SU-DHL-6 (cell line): Measurements from ENCODE around the gene COL1A2.

Experiments
- H2AFZ ChIP-seq: fragments of 200-600 bp; sonication (generic); 2 replicates; pipeline ENCODE4 v1.6.1; 2014; ENCODE audit warnings: low read depth, mild to moderate bottlenecking, moderate library complexity, mixed read lengths, antibody characterized with exemption, low read length; ENCODE audit not compliant: severe bottlenecking
- H3F3A ChIP-seq: fragments of 200-600 bp; shearing (Covaris generic); 2 replicates; pipeline ENCODE4 v1.6.0; 2016; ENCODE audit warnings: antibody characterized with exemption, mild to moderate bottlenecking; ENCODE audit not compliant: insufficient read depth
- H3K27ac ChIP-seq: fragments of 200-600 bp; sonication (generic); 2 replicates; pipeline ENCODE4 v1.5.1; 2016; ENCODE audit warnings: low read depth, mild to moderate bottlenecking, low read length, moderate library complexity, mixed read lengths
- H3K27me3 ChIP-seq: fragments of 200-600 bp; sonication (generic), shearing (Covaris generic); 2 replicates; pipeline ENCODE4 v1.6.0; 2014; ENCODE audit warnings: mild to moderate bottlenecking, low read length
- H3K36me3 ChIP-seq: fragments of 200-600 bp; sonication (generic); 2 replicates; pipeline ENCODE4 v1.6.1; 2014; ENCODE audit warnings: mild to moderate bottlenecking, low read length, mixed read lengths
- H3K4me2 ChIP-seq: fragments of 300-600, 200-600 bp; shearing (Covaris generic), sonication (generic); 2 replicates; pipeline ENCODE4 v1.6.0; 2014; ENCODE audit warnings: low read length, low read depth, mild to moderate bottlenecking; ENCODE audit not compliant: poor library complexity, severe bottlenecking
- H3K4me3 ChIP-seq: fragments of 200-600 bp; sonication (generic); 2 replicates; pipeline ENCODE4 v1.5.1; 2014; ENCODE audit warnings: antibody characterized with exemption, low read length, mild to moderate bottlenecking, mixed read lengths; ENCODE audit not compliant: insufficient read depth, poor library complexity, severe bottlenecking
- H3K79me2 ChIP-seq: fragments of 200-600 bp; sonication (generic); 2 replicates; pipeline ENCODE4 v1.6.1; 2014; ENCODE audit warnings: mild to moderate bottlenecking, low read length, moderate library complexity; ENCODE audit not compliant: insufficient read depth
- H3K9ac ChIP-seq: fragments of 200-600 bp; sonication (generic); 2 replicates; pipeline ENCODE4 v1.7.0; 2014; ENCODE audit warnings: mild to moderate bottlenecking, low read length
- H3K9me2 ChIP-seq: fragments of 200-600 bp; sonication (generic); replicated peaks from 2 replicates; pipeline ENCODE4 v1.6.1; 2014; ENCODE audit warnings: low read length; ENCODE audit not compliant: insufficient read depth
- H3K9me3 ChIP-seq: fragments of 200-600 bp; sonication (generic); 2 replicates; pipeline ENCODE4 v1.6.1; 2014; ENCODE audit warnings: low read length, mixed read lengths; ENCODE audit not compliant: insufficient read depth
- H4K20me1 ChIP-seq: fragments of 200-600 bp; sonication (generic); 2 replicates; pipeline ENCODE4 v1.6.1; 2014; ENCODE audit warnings: low read depth, mild to moderate bottlenecking, antibody characterized with exemption, low read length, moderate library complexity, mixed read lengths
- CTCF ChIP-seq: fragments of 200-600 bp; sonication (generic); IDR thresholded peaks from one replicate; pipeline ENCODE4 v1.5.1; 2017; ENCODE audit warnings: antibody characterized with exemption, mild to moderate bottlenecking, low read length, moderate library complexity; ENCODE audit not compliant: insufficient read depth, poor library complexity, severe bottlenecking
- EZH2phosphoT487 ChIP-seq: fragments of 200-600 bp; sonication (generic), shearing (Covaris generic); conservative IDR thresholded peaks from 2 replicates; pipeline ENCODE4 v1.6.1; 2018; ENCODE audit warnings: mild to moderate bottlenecking, antibody characterized with exemption, low read length, moderate library complexity, mixed read lengths

Gene COL1A2

GRCh38 chr7:94477878-94478277, 83.2 kb downstream of the COL1A2 start:
- Histone ChIP-seq H3F3A (no peaks in the 10 kb centered on the region), H4K20me1 (no peaks in the 10 kb centered on the region), H2AFZ (no peak overlapping the region), H3K9me2 (no peaks in the 10 kb centered on the region), H3K79me2 (no peaks in the 10 kb centered on the region), H3K36me3 (no peaks in the 10 kb centered on the region), H3K9ac (no peak overlapping the region), H3K4me2 (no peak overlapping the region), H3K9me3 (no peaks in the 10 kb centered on the region), H3K27ac (no peak overlapping the region), H3K4me3 (no peak overlapping the region), H3K27me3 (no peaks in the 10 kb centered on the region)
- TF ChIP-seq CTCF (no peak), EZH2phosphoT487 (no peak)

- Histone ChIP-seq H3K9ac (no peak overlapping the region), H3K4me2 (no peak overlapping the region), H3K79me2 (no peaks in the 10 kb centered on the region), H3F3A (no peaks in the 10 kb centered on the region), H3K27me3 (no peaks in the 10 kb centered on the region), H2AFZ (no peak overlapping the region), H3K27ac (no peak overlapping the region), H3K9me3 (no peaks in the 10 kb centered on the region), H4K20me1 (no peaks in the 10 kb centered on the region), H3K4me3 (no peak overlapping the region), H3K36me3 (no peaks in the 10 kb centered on the region), H3K9me2 (no peaks in the 10 kb centered on the region)
- TF ChIP-seq CTCF (no peak), EZH2phosphoT487 (no peak)
These were observed 84.0 kb downstream of the COL1A2 start for GRCh38 chr7:94478648-94479214.
